ENCODE results near the gene EIF2S3B. TPM values are rescaled to one million over a fixed set of nuclear protein-coding genes. Genes with fewer than 3 reads are reported as not detected.

The EIF2S3B gene
- total RNA-seq, 1 experiment from 2014 or later, result 0.95 TPM

GRCh38 chr12:10557329-10557728 lies 51.6 kb downstream of the EIF2S3B start:
- Histone ChIP-seq H3K9me2 (replicated peaks; ENCODE audit: low read length) (no peaks in the 10 kb centered on the region), H3K36me3 (ENCODE audit: low read depth, low read length) (no peaks in the 10 kb centered on the region), H3K4me2 (ENCODE audit: low read length) (no peak overlapping the region; the same call in 1 of the 2 replicates), H3K27ac (ENCODE audit: low read length) (no peak overlapping the region), H3K4me3 (ENCODE audit: low read length) (no peak overlapping the region), H4K20me1 (ENCODE audit: low read length) (no peaks in the 10 kb centered on the region), H2AFZ (ENCODE audit: low read length) (no peak overlapping the region), H3K27me3 (ENCODE audit: low read length) (no peaks in the 10 kb centered on the region), H3F3A (ENCODE audit: low read length, unreplicated experiment) (peaks cover 3% of the 10 kb centered on the region), H3K9me3 (ENCODE audit: low read length) (no peaks in the 10 kb centered on the region), H3K9ac (ENCODE audit: low read length) (no peak overlapping the region), H3K79me2 (ENCODE audit: low read length) (no peaks in the 10 kb centered on the region), H3K4me1 (ENCODE audit: insufficient read depth, low read length) (peaks cover 14% of the 10 kb centered on the region)
- POLR2A ChIA-PET (ENCODE audit: unreplicated experiment), result no interaction called here
- intact Hi-C loops (cut with micrococcal nuclease), result no loop called here
- ATAC-seq (no peak), DNase-seq (no peak)
- TF ChIP-seq CTCF (conservative IDR thresholded peaks at IDR 0.05; ENCODE audit: low read depth, low read length), result no peak
- no peak for TF ChIP-seq EZH2 (IDR thresholded peaks at IDR 0.05; ENCODE audit: low read length, unreplicated experiment)
- no peak for TF ChIP-seq EZH2phosphoT487 (IDR thresholded peaks at IDR 0.05; ENCODE audit: borderline replicate concordance, low read length)
- CTCF ChIA-PET, result no interaction called here
- BruUV-seq (replicated peaks), result no TSS peak

GRCh38 chr12:10557766-10558165 lies 52.1 kb downstream of the EIF2S3B start:
- H3K9me2 ChIP-seq (replicated peaks; ENCODE audit: low read length), result no peaks in the 10 kb centered on the region
- no peaks in the 10 kb centered on the region for H3K27me3 ChIP-seq (ENCODE audit: low read length)
- H3K9ac ChIP-seq (ENCODE audit: low read length), result no peak overlapping the region
- CTCF ChIA-PET, result no interaction called here
- no TSS peak for BruUV-seq (replicated peaks)
- DNase-seq, result peak; percentile 73
- peaks cover 14% of the 10 kb centered on the region for H3K4me1 ChIP-seq (ENCODE audit: insufficient read depth, low read length)
- no peak for ATAC-seq
- H3K4me2 ChIP-seq (ENCODE audit: low read length), result no peak overlapping the region; the same call in 1 of the 2 replicates
- no peak overlapping the region for H2AFZ ChIP-seq (ENCODE audit: low read length)
- no peaks in the 10 kb centered on the region for H3K79me2 ChIP-seq (ENCODE audit: low read length)
- POLR2A ChIA-PET (ENCODE audit: unreplicated experiment), result no interaction called here
- TF ChIP-seq EZH2 (IDR thresholded peaks at IDR 0.05; ENCODE audit: low read length, unreplicated experiment) (no peak), CTCF (conservative IDR thresholded peaks at IDR 0.05; ENCODE audit: low read depth, low read length) (no peak), EZH2phosphoT487 (IDR thresholded peaks at IDR 0.05; ENCODE audit: borderline replicate concordance, low read length) (no peak)
- H3K36me3 ChIP-seq (ENCODE audit: low read depth, low read length), result no peaks in the 10 kb centered on the region
- no peak overlapping the region for H3K27ac ChIP-seq (ENCODE audit: low read length)
- no peak overlapping the region for H3K4me3 ChIP-seq (ENCODE audit: low read length)
- intact Hi-C loops (cut with micrococcal nuclease), result no loop called here
- H4K20me1 ChIP-seq (ENCODE audit: low read length), result no peaks in the 10 kb centered on the region
- H3K9me3 ChIP-seq (ENCODE audit: low read length), result no peaks in the 10 kb centered on the region
- H3F3A ChIP-seq (ENCODE audit: low read length, unreplicated experiment), result peaks cover 3% of the 10 kb centered on the region

Other genes starting within 250 kb of the EIF2S3B start
- gene KLRD1, start 198.0 kb upstream of the EIF2S3B start, total RNA-seq (2014; rRNA removed), result 0.06 TPM in 1 of 2 replicates, not detected in the other
- gene KLRK1, start 115.8 kb upstream of the EIF2S3B start, total RNA-seq (2014; rRNA removed), result not detected in 2 replicates
- gene KLRC4, start 96.1 kb upstream of the EIF2S3B start, total RNA-seq (2014; rRNA removed), result not detected in 2 replicates
- not detected in 2 replicates for gene KLRC3, start 85.3 kb upstream of the EIF2S3B start, total RNA-seq (2014; rRNA removed)
- not detected in 2 replicates for gene KLRC2, start 69.9 kb upstream of the EIF2S3B start, total RNA-seq (2014; rRNA removed)
- not detected in 2 replicates for gene KLRC1, start 52.5 kb upstream of the EIF2S3B start, total RNA-seq (2014; rRNA removed)
- 25.6 and 36.8 TPM in 2 replicates for gene MAGOHB, start 107.7 kb downstream of the EIF2S3B start, total RNA-seq (2014; rRNA removed)
- gene STYK1, start 168.2 kb downstream of the EIF2S3B start, total RNA-seq (2014; rRNA removed), result 4.3 and 8.6 TPM in 2 replicates
- 85.9 and 104 TPM in 2 replicates for gene YBX3, start 217.4 kb downstream of the EIF2S3B start, total RNA-seq (2014; rRNA removed)

Data from PC-3 (cell line).